ENCODE results near the gene RUNX2.

Gene RUNX2

GRCh38 chr6:45500924-45501816, 173.0 kb downstream of the RUNX2 start:
- TF ChIP-seq Cebpa-rat (IDR thresholded peaks at IDR 0.05) = no peak
- no peaks in the 10 kb centered on the region for H3K36me3 ChIP-seq
- no peak overlapping the region for H3K4me3 ChIP-seq
- no peak overlapping the region for H3K27ac ChIP-seq
- H3K4me1 ChIP-seq = peaks cover 10% of the 10 kb centered on the region
- H3K9me3 ChIP-seq = no peaks in the 10 kb centered on the region
- no peaks in the 10 kb centered on the region for H3K27me3 ChIP-seq
- no peaks in the 10 kb centered on the region for H4K20me1 ChIP-seq
- H3K9ac ChIP-seq = no peak overlapping the region
- no peak overlapping the region for H3K4me2 ChIP-seq

- Histone ChIP-seq H3K4me1 (no peaks in the 10 kb centered on the region), H3K4me2 (no peak overlapping the region), H4K20me1 (no peaks in the 10 kb centered on the region), H3K27me3 (no peaks in the 10 kb centered on the region), H3K36me3 (no peaks in the 10 kb centered on the region), H3K9ac (no peak overlapping the region), H3K4me3 (no peak overlapping the region), H3K9me3 (no peaks in the 10 kb centered on the region), H3K27ac (no peak overlapping the region)
- no peak for TF ChIP-seq Cebpa-rat (IDR thresholded peaks at IDR 0.05)
Measured at GRCh38 chr6:45502456-45502855, 174.3 kb downstream of the RUNX2 start.

- H3K4me1 ChIP-seq = no peaks in the 10 kb centered on the region
- no peak overlapping the region for H3K27ac ChIP-seq
- no peaks in the 10 kb centered on the region for H3K36me3 ChIP-seq
- H3K4me2 ChIP-seq = no peak overlapping the region
- no peaks in the 10 kb centered on the region for H3K9me3 ChIP-seq
- no peaks in the 10 kb centered on the region for H3K27me3 ChIP-seq
- no peak overlapping the region for H3K4me3 ChIP-seq
- no peaks in the 10 kb centered on the region for H4K20me1 ChIP-seq
- no peak overlapping the region for H3K9ac ChIP-seq
- TF ChIP-seq Cebpa-rat (IDR thresholded peaks at IDR 0.05) = no peak
Measured at GRCh38 chr6:45504947-45505346, 176.8 kb downstream of the RUNX2 start.

GRCh38 chr6:45505470-45505869, 177.3 kb downstream of the RUNX2 start:
- Histone ChIP-seq H3K36me3 (no peaks in the 10 kb centered on the region), H3K4me3 (no peak overlapping the region), H3K4me2 (no peak overlapping the region), H3K9me3 (no peaks in the 10 kb centered on the region), H3K27ac (no peak overlapping the region), H3K4me1 (no peaks in the 10 kb centered on the region), H3K27me3 (no peaks in the 10 kb centered on the region), H4K20me1 (no peaks in the 10 kb centered on the region), H3K9ac (no peak overlapping the region)
- TF ChIP-seq Cebpa-rat (IDR thresholded peaks at IDR 0.05) = no peak

- Histone ChIP-seq H3K4me3 (no peak overlapping the region), H3K27ac (no peak overlapping the region), H3K36me3 (no peaks in the 10 kb centered on the region), H4K20me1 (no peaks in the 10 kb centered on the region), H3K4me2 (no peak overlapping the region), H3K9ac (no peak overlapping the region), H3K4me1 (no peaks in the 10 kb centered on the region), H3K9me3 (no peaks in the 10 kb centered on the region), H3K27me3 (no peaks in the 10 kb centered on the region)
- no peak for TF ChIP-seq Cebpa-rat (IDR thresholded peaks at IDR 0.05)
Measured at GRCh38 chr6:45507186-45507585, 179.1 kb downstream of the RUNX2 start.

GRCh38 chr6:45509426-45509825, 181.3 kb downstream of the RUNX2 start:
- H3K27me3 ChIP-seq = no peaks in the 10 kb centered on the region
- no peaks in the 10 kb centered on the region for H3K36me3 ChIP-seq
- no peaks in the 10 kb centered on the region for H4K20me1 ChIP-seq
- H3K4me2 ChIP-seq = no peak overlapping the region
- no peak overlapping the region for H3K27ac ChIP-seq
- no peak overlapping the region for H3K4me3 ChIP-seq
- H3K9ac ChIP-seq = no peak overlapping the region
- TF ChIP-seq Cebpa-rat (IDR thresholded peaks at IDR 0.05) = no peak
- H3K9me3 ChIP-seq = no peaks in the 10 kb centered on the region
- H3K4me1 ChIP-seq = peaks cover 11% of the 10 kb centered on the region; the same call in 1 of the 2 replicates

GRCh38 chr6:45512717-45513116, 184.6 kb downstream of the RUNX2 start:
- Histone ChIP-seq H3K27ac (no peak overlapping the region), H4K20me1 (no peaks in the 10 kb centered on the region), H3K4me1 (peaks cover 13% of the 10 kb centered on the region; the same call in 1 of the 2 replicates), H3K27me3 (no peaks in the 10 kb centered on the region), H3K4me2 (no peak overlapping the region), H3K4me3 (no peak overlapping the region), H3K9ac (no peak overlapping the region), H3K36me3 (no peaks in the 10 kb centered on the region), H3K9me3 (no peaks in the 10 kb centered on the region)
- no peak for TF ChIP-seq Cebpa-rat (IDR thresholded peaks at IDR 0.05)

GRCh38 chr6:45513213-45513618, 185.1 kb downstream of the RUNX2 start:
- H3K9ac ChIP-seq = no peak overlapping the region
- no peaks in the 10 kb centered on the region for H3K36me3 ChIP-seq
- peaks cover 13% of the 10 kb centered on the region; the same call in 1 of the 2 replicates for H3K4me1 ChIP-seq
- H4K20me1 ChIP-seq = no peaks in the 10 kb centered on the region
- TF ChIP-seq Cebpa-rat (IDR thresholded peaks at IDR 0.05) = no peak
- no peaks in the 10 kb centered on the region for H3K27me3 ChIP-seq
- no peak overlapping the region for H3K27ac ChIP-seq
- H3K4me3 ChIP-seq = no peak overlapping the region
- H3K4me2 ChIP-seq = no peak overlapping the region
- H3K9me3 ChIP-seq = no peaks in the 10 kb centered on the region

- TF ChIP-seq Cebpa-rat (IDR thresholded peaks at IDR 0.05) = no peak
- no peaks in the 10 kb centered on the region for H4K20me1 ChIP-seq
Measured at GRCh38 chr6:45513843-45514242, 185.7 kb downstream of the RUNX2 start.

GRCh38 chr6:45514454-45515230, 186.5 kb downstream of the RUNX2 start:
- Histone ChIP-seq H3K4me2 (no peak overlapping the region), H3K9me3 (no peaks in the 10 kb centered on the region), H3K4me1 (peaks cover 13% of the 10 kb centered on the region; the same call in 1 of the 2 replicates), H3K9ac (no peak overlapping the region), H3K36me3 (no peaks in the 10 kb centered on the region), H4K20me1 (no peaks in the 10 kb centered on the region), H3K27ac (no peak overlapping the region), H3K4me3 (no peak overlapping the region), H3K27me3 (no peaks in the 10 kb centered on the region)
- no peak for TF ChIP-seq Cebpa-rat (IDR thresholded peaks at IDR 0.05)

More at GRCh38 chr6:45513843-45514242, 185.7 kb downstream of the RUNX2 start:
- no peaks in the 10 kb centered on the region for H3K9me3 ChIP-seq
- H3K4me1 ChIP-seq = peaks cover 13% of the 10 kb centered on the region; the same call in 1 of the 2 replicates
- no peak overlapping the region for H3K9ac ChIP-seq
- no peak overlapping the region for H3K4me3 ChIP-seq
- no peak overlapping the region for H3K4me2 ChIP-seq
- H3K27me3 ChIP-seq = no peaks in the 10 kb centered on the region
- H3K27ac ChIP-seq = no peak overlapping the region
- H3K36me3 ChIP-seq = no peaks in the 10 kb centered on the region

All from BLaER1 (cell line).